Measurements from ENCODE around the gene CACNA1B.

DNA sequence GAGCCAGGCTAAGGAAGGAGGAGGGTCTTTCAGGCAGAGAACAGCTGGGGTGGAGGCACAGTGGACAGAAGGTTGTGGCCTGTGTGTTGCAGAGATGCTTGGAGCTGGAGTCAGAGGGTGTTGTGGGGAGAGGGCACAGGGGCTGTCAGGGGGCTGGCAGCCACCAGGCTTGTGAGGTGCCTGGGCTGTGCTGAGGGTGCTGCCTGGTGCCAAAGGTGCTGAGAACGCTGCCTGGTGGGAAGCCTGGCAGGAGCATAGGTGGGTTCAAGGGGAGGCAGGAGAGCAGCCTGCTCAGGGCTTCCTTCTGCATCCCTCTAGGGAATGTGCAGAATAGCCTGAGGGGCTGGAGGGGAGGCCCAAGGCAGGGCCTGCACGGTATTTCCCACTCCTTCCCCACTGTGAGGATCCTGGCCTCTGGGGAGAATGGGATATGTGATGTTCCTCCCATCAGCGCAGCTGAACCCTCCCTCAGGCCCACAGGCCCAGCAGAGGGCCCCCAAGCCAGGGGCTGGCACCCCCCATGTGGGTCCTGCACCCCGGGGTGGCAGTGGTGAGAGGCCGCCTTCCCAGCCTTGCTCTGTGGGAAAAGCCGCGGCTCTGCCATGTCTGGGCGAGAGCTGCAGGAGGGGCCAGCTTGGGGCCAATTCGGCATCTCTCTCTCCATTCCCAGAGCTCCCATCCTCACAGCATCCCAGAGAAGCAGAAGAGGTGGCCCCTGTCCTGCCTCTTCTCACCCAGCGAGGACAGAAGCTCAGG is 76.3 kb downstream of the CACNA1B start:
- no peak for TF ChIP-seq POLR2A (IDR thresholded peaks at IDR 0.05)
- TF ChIP-seq, protein P1, sequence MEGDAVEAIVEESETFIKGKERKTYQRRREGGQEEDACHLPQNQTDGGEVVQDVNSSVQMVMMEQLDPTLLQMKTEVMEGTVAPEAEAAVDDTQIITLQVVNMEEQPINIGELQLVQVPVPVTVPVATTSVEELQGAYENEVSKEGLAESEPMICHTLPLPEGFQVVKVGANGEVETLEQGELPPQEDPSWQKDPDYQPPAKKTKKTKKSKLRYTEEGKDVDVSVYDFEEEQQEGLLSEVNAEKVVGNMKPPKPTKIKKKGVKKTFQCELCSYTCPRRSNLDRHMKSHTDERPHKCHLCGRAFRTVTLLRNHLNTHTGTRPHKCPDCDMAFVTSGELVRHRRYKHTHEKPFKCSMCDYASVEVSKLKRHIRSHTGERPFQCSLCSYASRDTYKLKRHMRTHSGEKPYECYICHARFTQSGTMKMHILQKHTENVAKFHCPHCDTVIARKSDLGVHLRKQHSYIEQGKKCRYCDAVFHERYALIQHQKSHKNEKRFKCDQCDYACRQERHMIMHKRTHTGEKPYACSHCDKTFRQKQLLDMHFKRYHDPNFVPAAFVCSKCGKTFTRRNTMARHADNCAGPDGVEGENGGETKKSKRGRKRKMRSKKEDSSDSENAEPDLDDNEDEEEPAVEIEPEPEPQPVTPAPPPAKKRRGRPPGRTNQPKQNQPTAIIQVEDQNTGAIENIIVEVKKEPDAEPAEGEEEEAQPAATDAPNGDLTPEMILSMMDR (IDR thresholded peaks at IDR 0.05), result no peak
